Tibial nerve (tissue), 4 donors: ENCODE data around the gene DNAAF3.

ENCODE experiments used
- CTCF ChIP-seq, 5 experiments: fragments of 200-600 bp in 3 of 5; fragments of 450-650 bp in 2 of 5; sonication (generic) in 3 of 5; IDR thresholded peaks; one replicate each; pipeline ENCODE4 v1.5.1; 2016 to 2019; ENCODE audit warnings: antibody characterized with exemption in 5 of 5, mild to moderate bottlenecking in 3 of 5, moderate library complexity in 2 of 5
- EP300 ChIP-seq, 2 donors: sonication (generic); formaldehyde crosslinking; IDR thresholded peaks; one replicate each; pipeline ENCODE4 v1.6.1; 2017; ENCODE audit warnings: antibody characterized with exemption in 2 of 2, mild to moderate bottlenecking in 1 of 2
- POLR2A ChIP-seq, 2 donors: fragments of 450-650 bp; IDR thresholded peaks; one replicate each; pipeline ENCODE4 v1.6.1; 2017; ENCODE audit warnings: antibody characterized with exemption in 2 of 2, mild to moderate bottlenecking in 2 of 2, moderate library complexity in 2 of 2

DNA sequence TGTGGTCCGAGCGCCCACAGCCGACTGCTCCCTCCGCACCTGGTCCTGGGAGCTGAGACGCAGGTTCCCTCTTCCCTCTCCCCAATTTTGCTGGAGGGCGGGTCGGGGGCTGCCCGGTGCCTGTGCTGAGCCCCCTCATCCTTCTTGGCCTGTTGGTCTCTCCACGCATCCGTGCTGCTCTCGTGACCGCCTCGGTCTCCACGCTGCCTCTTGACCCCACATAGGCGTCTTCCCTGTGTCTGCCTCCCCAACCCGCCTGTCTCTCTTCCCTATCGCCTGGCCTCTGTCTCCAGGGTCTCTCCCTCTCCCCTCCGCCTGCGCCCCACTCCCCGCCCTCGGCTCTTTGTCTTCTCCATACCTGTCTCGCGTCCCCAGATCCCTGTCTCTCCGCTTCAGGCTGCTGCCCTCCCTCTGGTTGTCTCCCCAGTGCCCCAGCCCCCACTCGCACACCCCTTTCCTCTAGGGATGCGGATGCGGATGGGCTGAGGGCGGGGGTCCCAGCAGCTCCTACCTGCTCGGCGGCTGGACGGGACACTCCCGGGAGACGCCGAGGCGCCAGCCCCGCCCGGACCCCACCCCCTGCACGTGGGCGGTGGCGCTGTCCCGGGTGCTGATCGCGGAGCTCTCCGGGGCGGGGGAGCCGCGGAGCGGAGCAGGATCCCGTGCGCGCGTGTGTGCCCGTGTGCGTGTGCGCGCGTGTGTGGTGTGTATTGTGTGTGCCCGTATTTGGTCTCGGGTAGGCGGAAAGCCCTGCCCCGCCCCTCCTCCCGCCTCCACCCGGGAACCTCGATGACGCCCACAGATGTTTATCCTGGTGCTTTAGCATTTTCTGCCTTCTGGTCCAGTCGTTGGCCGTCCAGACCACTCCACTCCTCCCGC is 13.4 kb upstream of the DNAAF3 start, which contains the start of gene SYT5:
- TF ChIP-seq POLR2A (IDR thresholded peaks at IDR 0.05), result no peak
- no peak for TF ChIP-seq CTCF (IDR thresholded peaks at IDR 0.05)
- no peak for TF ChIP-seq EP300 (IDR thresholded peaks at IDR 0.05)
